GM12873 (cell line): ENCODE data around the gene CRYM.

ENCODE experiments used
- TF ChIP-seq, protein P1 (sequence below): IDR thresholded peaks from 2 replicates; pipeline ENCODE4 v1.5.1; 2012; ENCODE audit warnings: low read depth, mild to moderate bottlenecking, moderate library complexity, low read length, control low read depth; ENCODE audit not compliant: insufficient read depth; ENCODE audit errors: missing control alignments

CRYM gene

DNA sequence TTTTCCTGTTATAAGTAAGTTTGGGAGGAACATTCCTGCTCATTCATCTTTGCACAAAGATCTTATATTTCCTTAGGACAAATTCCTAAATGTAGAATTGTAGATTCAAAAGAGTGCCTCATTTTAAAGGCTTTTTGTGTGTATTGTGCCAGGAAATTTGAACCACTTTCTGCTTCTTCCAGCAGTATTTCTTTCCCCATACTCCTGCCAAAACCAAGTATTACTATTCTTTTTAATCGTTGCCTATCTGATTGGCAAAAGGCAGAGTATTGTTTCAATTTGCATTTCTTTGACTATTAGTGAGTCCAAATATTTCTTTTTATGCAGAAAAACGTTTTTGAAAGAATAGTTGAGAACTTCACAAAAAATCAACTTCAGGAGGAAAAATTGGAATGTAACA lies 35.3 kb downstream of the CRYM start:
- TF ChIP-seq, protein P1, sequence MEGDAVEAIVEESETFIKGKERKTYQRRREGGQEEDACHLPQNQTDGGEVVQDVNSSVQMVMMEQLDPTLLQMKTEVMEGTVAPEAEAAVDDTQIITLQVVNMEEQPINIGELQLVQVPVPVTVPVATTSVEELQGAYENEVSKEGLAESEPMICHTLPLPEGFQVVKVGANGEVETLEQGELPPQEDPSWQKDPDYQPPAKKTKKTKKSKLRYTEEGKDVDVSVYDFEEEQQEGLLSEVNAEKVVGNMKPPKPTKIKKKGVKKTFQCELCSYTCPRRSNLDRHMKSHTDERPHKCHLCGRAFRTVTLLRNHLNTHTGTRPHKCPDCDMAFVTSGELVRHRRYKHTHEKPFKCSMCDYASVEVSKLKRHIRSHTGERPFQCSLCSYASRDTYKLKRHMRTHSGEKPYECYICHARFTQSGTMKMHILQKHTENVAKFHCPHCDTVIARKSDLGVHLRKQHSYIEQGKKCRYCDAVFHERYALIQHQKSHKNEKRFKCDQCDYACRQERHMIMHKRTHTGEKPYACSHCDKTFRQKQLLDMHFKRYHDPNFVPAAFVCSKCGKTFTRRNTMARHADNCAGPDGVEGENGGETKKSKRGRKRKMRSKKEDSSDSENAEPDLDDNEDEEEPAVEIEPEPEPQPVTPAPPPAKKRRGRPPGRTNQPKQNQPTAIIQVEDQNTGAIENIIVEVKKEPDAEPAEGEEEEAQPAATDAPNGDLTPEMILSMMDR = no peak

DNA sequence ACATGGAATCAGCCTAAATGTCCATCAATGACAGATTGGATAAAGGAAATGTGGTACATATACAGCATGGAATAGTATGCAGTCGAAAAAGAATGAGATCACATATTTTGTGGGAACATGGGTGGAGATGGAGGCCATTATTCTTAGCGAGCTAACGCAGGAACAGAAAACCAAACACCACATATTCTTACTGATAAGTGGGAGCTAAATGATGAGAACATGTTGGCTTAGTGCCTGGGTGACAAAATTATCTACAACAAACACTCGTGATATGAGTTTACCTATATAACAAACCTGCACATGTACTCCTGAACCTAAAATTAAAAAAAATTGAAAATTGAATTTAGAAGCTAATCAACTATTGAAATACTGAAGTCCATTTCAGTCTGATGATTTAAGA lies 38.4 kb downstream of the CRYM start:
- TF ChIP-seq, protein P1 = no peak

DNA sequence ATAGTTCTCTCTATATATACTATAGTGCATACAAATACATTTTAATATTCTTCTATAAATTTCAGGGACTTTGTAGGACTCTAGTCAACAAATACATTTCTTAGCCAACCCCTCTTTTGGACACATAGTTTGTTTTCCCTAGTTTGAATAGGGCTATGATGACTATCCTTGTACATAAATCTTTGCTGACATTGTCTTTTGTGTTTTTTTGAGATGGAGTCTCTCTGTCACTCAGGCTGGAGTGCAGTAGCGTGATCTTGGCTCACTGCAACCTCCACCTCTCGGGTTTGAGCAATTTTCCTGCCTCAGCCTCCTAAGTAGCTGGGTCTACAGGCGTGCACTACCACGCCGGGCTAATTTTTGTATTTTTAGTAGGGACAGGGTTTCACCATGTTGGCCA lies 41.3 kb downstream of the CRYM start:
- TF ChIP-seq, protein P1 = no peak

DNA sequence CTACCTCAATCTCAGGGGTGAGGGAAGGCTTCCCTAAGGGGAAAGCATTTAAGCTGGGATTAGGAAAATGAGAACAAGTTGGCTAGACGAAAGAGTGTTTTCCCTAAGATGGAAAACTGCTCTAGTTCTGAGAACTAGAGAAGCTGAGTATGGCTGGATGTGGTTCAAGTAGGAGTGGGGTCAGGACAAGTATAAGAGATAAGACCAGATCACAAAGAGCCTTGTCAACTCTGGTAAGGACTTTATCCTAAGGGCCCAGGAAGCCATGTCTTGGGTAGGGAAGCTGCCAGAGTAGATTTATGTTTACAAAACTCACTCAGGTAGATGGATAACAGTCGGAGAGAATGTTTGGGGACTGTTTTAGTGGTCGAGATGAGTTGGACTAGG lies 42.9 kb downstream of the CRYM start:
- TF ChIP-seq, protein P1 = no peak

- TF ChIP-seq, protein P1 = no peak
These were observed 44.5 kb downstream of the CRYM start, which contains the start of gene ANKS4B for GRCh38 chr16:21233521-21234150. ANKS4B (plus strand) TSS chr16:21233699; CDS start chr16:21233738, 39 bp downstream.

- TF ChIP-seq, protein P1 = no peak
These were observed 45.0 kb downstream of the CRYM start for GRCh38 chr16:21233045-21233520.

DNA sequence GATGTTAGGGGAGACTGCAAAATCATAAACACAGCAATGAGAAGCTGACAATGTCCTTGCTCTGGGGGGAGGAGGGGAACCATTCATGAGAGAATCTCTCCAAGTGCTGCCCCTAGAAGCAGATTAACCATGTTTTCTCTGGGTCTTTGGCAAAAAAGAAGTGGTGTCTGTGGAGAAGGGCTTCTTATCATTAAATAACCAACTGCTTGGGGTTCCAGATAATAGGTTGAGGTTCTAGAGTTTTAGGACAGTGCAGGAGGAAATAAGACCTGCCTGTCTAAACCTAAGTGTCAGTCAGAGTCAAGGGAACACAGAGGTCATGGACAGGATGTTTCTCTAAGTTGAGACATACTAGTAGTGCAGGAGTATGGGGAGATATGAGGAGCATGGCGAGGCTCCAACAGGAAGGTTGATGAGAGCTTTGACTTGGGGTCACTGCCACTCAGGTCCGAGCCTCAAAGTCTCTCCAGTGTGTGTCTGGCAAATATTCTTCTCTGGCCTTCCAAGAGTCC lies 49.7 kb downstream of the CRYM start:
- TF ChIP-seq, protein P1 = no peak
